ENCODE results near the gene F10. TPM values are rescaled to one million over a fixed set of nuclear protein-coding genes. Genes with fewer than 3 reads are reported as not detected.
"Not testable (repeated sequence)": the region's sequence is repeated elsewhere in the genome, so short reads cannot be mapped to it uniquely, and the experiment has no call there.

The F10 gene
- total RNA-seq = not detected in 2 replicates

DNA sequence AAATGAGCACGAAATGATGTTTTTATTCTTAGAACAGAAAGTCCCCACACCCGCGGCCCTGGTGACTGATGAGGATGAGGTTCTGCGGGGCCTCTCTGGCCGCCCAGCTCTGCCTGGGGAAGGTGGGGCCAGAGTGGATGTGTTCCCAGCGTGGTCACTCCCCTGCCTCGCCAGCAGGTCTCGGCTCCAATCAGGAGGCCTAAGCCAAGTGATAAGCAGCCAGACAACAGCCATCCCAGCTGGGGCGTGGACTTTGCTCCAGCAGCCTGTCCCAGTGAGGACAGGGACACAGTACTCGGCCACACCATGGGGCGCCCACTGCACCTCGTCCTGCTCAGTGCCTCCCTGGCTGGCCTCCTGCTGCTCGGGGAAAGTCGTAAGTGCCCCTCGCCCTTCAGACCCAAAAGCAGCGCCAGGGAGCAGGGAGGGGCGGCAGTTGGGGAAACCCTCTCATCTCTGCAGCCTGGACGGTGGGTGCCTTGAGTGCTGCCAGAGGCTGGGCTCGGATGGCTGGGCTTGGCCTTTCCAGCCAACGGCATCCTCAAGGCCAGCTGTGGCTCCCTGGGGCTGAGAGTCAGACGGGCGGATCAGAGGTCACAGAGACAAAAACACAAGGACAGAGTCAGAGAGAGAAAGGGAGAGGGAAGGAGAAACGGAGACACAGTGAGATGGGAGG, at the start of gene F10:
TSS of gene F10 (plus strand) at position 250 of the 676 bp plus-strand sequence. CDS start at position 307, 57 bp downstream.
- intact Hi-C loops (cut with micrococcal nuclease) = no loop called here

DNA sequence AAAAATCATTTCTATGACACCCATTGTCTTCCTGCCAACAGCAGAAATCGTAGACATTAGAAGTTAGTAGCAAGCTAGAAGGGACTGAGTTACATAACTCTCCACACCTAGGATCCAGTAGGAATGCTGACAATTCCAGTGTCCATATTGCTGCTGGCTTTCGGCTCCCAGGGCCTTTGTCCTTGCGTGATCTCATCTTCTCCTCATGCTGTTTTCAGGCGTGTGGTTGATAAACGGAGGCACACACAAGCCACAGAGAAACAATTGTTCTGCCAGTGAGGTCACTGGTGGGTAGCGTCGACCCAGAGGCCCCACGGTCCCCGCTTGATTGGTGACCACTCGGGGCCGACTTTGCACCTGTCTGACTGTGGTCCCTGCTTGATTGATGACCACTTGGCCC, 48.7 kb upstream of the F10 start:
- intact Hi-C loops (cut with micrococcal nuclease) = no loop called here

DNA sequence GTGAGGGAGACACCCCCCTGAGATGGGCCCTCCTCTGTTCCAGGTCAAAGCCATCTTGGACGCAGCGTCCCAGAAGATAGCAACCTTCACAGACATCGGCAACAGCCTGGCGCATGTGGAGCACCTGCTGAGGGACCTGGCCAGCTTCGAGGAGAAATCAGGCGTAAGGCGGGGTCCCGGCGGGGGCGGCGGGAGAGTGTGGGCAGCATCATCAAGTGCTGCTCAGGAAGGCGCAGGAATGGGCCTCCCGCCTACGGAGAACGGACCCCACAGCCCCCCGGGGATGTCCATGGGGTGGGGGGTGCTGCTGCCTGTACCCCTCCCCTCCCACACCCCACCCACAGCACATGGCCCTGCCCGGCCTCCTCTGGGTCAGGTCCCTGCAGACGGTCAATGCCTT, 48.2 kb upstream of the F10 start:
- intact Hi-C loops (cut with micrococcal nuclease) = no loop called here

DNA sequence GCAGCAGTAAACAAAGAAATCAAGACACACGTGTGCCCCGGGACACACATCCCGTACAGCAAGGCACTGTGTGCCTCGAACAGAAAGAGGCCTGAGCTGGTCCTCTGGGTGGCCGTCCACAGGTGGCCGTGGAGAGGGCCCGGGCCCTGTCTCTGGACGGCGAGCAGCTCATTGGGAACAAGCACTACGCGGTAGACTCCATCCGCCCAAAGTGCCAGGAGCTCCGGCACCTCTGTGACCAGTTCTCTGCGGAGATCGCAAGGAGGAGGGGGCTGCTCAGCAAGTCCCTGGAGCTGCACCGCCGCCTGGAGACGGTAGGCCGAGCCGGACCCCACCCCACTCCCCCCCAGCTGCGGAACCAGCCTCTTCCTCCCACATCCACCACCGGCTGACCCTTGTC, 47.7 kb upstream of the F10 start:
- intact Hi-C loops (cut with micrococcal nuclease) = no loop called here

DNA sequence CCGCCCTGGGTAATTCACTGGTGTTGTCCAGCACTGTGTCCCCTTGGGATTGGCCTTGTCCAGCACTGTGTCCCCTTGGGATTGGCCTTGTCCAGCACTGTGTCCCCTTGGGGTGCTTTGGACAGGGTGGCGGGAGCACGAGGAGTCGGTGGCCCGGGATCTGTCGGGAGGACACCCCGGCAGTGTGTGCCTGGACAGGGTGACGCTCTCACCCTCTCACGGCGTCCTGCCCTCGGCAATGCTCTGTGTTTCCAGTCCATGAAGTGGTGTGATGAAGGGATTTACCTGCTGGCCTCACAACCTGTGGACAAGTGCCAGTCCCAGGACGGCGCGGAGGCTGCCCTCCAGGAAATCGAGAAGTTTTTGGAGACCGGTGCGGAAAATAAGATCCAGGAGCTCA, 46.9 kb upstream of the F10 start:
- intact Hi-C loops (cut with micrococcal nuclease) = no loop called here

DNA sequence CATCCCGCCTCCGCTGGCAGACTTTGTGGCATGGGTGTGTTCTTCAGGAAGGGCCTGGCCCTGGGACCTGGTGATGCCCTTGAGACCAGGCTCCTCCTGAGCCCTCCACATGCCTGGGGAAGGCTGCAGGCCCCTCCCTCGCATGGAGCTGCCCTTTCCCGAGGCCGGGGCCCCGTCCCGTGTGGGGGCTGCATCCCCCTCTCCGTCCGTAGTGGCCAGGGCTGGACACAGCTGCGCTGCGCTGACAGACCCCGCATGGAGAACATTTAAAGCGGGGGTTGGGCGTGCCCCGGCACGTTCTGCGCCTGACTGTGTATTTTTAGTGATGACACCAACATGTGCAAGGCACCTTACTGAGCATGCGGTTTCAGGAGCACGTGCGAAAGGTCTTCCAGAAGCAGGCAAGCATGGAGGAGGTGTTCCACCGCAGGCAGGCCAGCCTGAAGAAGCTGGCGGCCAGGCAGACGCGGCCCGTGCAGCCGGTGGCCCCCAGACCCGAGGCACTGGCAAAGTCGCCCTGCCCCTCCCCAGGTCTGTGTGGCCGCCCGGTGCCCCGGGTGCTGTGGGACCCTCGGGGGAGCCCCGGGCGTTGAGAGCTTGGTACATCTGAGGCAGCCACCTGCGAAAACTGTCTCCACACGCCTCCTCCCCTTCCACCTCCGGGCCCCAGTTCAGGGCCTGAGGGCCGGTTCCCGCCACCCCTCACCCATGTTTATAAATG, 45.8 kb upstream of the F10 start:
- intact Hi-C loops (cut with micrococcal nuclease) = no loop called here

DNA sequence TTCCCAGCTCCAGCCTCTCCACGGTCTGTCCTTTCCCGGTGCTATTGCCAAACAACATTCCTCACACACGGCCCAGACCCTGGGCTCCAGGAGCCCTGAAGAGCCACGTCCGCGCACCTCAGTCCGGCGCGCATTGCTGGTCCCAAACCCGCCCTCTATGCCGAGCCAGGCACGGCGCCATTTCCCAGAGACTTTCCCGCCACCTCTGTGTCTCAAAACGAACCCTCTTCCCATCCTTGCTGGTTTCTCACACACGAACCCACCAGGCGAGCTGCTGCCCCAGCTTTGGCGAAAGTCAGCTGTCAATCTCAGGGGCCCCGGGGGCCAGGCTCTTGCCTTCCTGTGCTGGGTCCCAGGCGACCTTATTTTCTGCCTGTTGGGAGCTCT, 45.0 kb upstream of the F10 start:
- intact Hi-C loops (cut with micrococcal nuclease) = no loop called here

DNA sequence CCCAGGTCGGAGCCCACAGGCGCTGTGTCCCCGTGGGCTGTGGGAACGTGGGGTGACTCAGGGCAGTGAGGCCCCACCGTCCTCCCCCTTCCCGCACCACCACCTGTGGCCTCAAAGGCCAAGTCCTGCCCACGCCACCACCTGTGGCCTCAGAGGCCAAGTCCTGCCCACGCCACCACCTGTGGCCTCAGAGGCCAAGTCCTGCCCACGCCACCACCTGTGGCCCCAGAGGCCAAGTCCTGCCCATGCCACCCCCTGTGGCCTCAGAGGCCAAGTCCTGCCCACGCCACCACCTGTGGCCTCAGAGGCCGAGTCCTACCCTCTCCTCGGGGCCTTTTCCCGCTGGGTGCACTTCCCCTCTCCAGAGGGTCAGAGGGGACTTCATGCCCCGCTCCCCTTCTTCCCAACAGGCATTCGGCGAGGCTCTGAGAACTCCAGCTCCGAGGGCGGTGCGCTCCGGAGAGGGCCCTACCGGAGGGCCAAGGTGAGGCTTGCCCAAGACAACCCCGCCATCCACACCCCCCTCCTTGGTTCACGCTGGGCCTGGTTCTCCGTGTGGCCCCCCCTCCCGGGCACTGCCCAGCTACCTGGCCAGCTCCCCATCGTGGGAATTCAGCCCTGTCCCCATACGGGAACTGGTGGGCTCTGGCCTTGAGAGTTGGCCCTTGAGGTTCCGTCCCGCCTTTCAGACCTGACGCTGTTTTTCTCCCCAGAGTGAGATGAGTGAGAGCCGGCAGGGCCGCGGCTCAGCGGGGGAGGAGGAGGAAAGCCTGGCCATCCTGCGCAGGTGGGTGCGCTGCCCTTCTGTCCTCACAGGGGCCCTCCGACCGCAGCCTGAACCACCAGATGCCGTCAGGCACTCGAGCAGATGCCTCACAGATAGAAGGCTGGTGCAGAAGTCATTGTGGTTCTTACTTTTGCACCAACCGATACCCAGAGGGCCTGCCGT, 44.4 kb upstream of the F10 start:
- intact Hi-C loops (cut with micrococcal nuclease) = no loop called here

DNA sequence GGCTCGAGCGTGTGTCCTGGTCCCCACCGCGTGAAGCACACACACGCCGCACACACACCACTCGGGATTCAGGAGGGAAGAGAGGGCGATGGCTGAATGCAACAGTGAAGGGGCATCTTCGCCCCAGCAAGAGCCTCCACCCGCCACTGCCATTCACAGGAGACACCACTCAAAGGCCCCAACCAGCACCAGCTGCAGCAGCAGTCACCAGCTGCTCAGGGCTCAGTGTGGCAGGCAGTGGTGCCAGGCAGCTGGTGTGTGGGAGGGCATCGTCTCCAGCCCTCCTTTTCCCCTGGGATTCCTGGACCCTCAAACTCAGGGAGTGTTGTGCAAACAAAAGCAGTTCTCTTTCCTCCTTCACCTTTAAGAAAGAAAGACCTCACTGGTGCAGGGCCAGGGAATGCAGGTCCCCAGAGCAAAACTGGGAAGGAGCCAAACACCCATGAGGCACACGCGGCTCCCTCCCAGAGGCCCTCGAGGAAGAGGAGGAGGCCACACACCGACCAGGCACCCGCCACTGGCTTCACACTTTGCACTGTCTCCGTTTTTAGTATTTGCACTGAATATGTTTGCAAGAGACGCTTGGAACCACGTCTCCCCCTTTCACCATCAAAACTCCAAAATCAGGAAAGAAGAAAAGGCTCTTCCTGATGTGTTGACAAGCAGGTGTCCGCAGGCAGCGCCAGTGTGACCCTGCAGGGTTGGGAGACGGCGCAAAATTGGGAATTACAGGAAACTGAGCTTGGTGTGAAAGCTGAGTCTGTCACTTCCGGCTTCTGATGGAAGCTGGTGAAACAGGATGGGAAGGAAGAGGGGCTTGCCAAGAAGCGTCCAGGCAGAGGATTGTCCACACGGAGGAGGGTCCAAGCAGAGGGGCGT, 43.5 kb upstream of the F10 start:
- intact Hi-C loops (cut with micrococcal nuclease) = no loop called here

DNA sequence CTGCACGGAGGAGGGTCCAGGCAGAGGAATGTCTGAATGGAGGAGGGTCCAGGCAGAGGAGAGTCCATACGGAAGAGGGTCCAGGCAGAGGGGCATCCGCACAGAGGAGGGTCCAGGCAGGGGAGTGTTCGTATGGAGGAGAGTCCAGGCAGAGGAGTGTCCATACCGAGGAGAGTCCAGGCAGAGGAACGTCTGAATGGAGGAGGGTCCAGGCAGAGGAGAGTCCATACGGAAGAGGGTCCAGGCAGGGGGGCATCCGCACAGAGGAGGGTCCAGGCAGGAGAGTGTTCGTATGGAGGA, 42.9 kb upstream of the F10 start:
- intact Hi-C loops (cut with micrococcal nuclease) = not testable (repeated sequence)

DNA sequence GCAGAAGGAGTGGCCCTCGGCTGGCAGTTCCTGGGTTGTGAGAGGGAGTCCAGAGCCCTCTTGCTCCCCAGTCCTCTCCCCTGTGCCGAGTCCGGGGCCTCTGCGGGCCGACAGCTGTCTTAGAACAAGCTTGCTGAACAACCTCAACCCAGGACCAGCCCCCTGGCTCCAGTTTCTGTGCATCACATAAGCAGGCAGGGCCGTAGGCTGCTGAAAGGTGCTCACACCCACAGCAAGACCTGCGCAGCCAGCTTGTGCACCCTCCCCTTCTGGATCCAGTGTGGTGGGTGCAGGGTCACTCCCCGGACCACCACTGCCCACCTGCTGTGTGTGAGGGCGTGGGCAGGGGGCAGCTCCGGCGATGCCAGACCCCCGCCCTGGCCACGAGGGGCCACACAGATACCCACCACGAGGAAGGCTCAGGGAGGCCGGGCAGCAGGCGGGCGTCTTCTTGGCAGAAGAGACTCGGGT, 42.2 kb upstream of the F10 start:
- intact Hi-C loops (cut with micrococcal nuclease) = no loop called here

DNA sequence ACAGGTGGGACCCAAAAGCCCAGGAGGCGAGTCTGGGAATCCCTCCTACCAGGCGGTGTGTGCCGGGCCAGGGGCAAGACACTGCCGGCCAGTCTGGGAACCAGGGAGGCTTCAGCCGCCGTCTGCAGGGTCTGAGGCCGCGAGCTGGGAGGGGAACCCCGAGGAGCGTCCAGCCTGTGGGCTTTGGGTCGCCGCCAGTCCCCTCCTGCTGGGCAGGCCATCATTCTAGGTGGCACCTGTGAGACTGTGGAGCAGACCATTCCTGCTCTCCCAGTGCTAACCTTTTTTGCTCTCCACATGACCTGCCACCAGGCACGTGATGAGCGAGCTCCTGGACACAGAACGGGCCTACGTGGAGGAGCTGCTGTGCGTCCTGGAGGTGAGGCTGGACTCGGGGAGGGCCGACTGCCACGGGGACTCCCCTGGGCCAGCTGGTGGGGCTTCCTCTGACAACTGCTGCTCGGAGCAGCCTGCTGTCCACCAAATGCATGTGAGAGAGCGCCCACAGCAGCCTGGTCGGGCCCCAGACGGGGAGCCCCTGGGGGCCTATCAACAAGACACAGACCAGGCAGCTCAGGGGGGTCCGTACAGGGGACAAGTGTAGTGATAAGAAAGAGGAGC, 41.6 kb upstream of the F10 start:
- intact Hi-C loops (cut with micrococcal nuclease) = no loop called here

DNA sequence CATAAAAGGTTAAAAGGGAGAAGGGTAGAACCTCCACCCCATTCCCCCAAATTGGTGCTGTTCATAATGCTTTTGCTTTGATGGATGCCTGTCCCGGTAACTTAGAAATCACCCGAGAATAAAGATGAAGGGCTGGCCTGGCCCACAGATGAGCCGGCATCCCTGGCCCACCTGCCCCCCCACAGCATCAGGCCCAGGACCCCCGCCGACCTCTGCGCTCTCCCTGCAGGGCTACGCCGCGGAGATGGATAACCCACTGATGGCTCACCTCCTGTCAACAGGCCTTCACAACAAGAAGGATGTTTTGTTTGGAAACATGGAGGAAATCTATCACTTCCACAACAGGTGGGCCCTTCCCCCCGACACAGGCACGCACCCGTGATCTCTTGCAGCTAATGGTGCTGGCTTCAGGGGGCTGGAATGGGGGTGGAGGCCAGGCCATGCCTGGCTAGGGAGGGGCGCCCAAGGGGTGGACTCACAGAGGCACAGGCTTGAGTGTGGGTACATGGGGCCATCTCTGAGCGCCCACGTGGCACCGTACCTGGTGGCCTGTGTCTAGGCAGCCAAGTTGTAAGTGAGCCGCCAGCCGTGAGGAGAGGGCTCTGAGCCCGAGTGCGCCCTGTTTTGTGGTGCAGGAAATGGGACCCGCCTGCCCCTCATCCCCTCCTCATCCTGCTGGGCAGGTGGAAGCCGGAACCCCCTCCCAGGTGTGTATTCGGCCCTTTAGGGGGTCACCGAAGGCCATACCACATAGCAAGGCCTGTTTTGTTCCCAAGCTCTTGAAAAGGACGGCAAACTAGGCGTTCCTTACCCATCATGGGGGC, 40.2 kb upstream of the F10 start:
- intact Hi-C loops (cut with micrococcal nuclease) = no loop called here

DNA sequence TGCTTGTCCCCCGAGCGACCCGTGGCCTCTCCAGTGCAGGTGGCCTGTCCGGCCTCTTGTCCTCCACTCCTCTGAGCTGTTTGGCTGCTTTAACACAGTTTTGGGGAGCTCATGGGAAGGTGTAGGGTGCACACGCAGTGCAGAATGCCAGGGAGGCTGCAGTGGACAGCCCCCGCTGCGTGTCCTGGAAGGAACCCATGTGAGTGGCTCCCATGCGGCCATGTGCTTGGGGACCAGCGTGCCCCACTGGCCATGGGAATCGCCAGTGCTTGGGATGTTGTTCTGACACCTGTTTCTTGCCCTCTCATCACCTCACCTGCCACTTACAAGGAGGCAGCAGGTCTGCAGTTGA, 39.6 kb upstream of the F10 start:
- intact Hi-C loops (cut with micrococcal nuclease) = no loop called here

DNA sequence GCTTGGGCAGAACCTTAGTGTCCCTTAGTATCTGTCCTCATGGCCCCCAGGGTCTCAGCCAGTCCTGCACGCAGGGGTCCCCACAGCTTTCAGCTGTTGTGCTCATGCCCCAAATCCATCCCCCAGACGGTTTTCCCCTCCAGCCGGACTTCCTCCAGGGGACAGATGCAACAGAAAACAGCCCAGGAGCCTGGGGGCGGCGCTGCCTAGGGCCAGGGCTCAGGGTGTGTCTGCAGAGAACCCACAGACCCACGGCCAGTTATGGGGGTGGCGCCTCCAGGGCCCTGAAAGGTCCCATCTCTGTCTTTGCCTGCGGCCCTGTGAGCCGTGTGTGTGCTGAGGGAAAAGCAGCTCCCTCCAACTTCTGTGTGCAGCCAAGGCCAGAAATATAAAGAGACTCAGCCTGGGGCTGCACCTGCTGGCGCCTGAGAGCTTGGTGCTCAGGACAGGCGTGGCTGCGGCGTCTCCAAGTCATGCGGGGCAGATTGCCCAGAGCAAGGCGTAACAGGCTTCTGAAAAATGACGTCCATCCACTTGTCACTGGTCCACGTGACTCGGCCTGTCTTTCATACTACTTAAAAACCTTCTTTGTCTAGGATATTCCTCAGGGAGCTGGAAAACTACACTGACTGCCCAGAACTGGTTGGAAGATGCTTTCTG, 39.1 kb upstream of the F10 start:
- intact Hi-C loops (cut with micrococcal nuclease) = no loop called here

DNA sequence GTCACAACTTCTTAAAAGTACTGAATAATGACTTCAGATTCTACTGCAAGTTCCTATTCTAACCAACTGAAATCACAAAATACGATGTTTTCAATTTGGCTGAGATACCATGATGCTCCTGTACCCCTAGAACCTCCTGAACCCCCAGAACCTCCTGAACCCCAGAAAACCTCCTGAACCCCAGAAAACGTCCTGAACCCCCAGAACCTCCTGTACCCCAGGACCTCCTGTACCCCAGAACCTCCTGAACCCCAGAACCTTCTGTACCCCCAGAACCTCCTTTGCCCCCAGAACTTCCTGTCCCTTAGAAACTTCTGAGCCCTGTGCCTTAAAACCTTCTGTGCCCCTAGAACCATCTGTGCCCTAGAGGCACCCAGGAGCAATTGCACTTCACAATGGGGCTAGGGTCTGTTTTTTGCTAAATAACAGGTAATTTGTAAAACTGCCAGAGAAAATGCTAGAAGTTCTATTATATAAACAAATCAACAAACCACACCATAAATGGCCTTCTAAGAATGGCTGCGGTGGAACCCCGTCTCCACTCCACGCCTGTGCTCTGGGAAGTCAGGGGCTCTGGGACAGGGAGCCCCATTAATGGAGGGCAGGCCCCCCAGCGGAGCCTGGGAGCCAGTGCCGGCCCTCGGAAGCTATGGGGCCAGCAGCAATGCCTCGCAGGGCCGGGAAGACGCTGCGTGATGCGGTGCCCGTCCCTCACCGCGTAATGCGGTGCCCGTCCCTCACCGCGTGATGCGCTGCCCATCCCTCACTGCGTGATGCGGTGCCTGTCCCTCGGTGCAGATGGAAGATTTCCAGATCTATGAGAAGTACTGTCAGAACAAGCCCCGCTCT, 38.3 kb upstream of the F10 start:
- intact Hi-C loops (cut with micrococcal nuclease) = no loop called here

DNA sequence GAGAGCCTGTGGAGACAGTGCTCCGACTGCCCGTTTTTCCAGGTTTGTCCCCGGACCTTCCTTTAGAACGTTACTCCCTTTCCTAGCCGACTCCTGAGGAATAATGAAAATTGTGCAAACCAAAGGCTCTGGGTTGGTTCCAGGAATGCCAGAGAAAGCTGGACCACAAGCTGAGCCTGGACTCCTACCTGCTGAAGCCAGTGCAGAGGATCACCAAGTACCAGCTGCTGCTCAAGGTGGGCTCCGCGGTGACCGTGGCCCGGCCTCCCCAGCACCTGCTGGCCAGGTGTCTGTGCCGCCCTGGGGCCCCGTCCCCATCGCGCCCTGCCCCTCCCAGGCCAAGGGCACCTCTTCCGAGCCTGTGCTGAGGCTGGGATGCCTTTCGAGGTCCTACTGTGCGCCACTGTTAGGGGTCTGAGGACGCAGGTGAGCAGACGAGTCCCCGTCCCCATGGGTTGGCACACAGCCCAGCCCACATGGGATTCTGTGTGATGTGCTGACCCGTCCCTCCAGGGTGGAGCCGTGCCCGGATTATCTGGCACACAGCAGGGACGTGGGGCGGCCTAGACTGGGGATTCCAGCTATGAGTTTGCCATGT, 37.6 kb upstream of the F10 start:
- intact Hi-C loops (cut with micrococcal nuclease) = no loop called here
